HG02840 (cell line): Measurements from ENCODE around the gene MINDY4.

Experiments used
- ATAC-seq: cut with Tn5 transposase; IDR thresholded peaks from one replicate; pipeline ENCODE4 v1.9.1; 2021; ENCODE audit warnings: mild to moderate bottlenecking, moderate library complexity, moderate number of reproducible peaks; ENCODE audit not compliant: unreplicated experiment, low FRiP score

Gene MINDY4

DNA sequence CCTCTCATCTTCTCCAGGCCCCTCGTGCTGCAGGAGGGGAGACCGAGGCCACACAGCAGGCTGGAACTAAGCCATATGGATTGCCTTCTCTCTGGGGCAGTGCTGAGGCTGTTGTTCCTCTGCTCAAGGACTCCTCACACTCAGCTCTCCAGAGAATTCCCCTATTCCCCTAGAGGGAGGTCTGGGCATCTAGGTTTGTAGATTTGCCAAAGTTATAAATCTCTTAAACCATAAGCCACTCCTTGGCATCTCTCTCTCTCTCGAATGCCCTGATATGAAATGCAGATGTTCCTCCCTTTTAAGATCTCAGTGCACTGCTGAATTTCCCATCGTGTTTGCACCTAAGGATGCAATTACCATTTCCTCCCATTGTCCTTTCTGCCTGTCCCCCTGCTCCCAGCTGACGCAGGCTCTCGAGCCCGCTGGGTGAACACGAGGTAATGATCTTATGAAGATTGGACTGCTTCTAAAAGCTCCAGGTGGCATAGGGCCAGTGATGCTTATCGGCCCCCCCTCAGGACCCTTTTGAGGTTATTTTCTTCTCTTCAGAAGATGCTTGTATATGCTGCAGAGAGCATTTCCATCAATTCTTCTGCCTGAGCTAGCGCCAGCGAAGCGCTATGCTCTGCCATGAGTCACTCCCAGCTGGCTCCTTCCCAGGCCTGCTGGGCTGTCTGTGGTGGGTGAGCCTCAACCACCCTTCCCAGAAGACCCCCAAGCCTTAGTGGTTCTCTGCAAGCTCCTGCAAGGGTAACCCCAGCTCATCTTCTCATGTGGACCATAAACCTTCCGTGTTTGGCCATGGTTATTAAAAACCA lies 98.8 kb downstream of the MINDY4 start:
- no peak for ATAC-seq

DNA sequence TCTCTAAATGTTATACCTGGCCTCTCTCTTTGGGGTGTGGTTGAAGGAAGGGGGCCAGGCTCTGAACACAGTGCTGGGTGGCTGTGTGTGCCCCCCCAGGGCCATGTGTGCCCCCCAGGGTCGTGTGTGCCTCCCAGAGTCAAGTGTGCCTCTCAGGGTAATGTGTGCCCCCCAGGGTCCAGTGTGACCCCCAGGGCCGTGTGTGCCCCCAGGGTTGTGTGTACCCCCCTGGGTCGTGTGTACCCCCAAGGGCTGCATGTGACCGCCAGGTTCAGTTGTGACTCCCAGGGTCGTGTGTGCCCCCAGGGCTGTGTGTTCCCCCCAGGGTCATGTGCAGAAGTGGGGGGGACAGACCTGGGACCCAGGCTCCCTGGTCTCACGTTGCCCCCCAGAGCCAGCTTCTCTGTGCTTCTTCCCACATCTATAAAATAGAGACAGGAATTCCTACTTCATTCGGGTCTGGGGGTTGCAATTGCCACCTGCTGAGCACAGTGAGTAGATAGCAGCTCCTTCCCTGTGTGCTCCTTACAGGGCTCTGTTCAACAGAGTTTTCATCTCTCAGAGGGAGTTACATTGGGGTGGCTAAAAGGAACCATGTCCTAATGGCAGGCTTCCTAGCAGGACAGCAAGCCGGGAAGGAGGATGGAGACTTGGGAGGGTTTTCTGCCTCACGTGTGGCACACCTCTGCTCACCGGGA lies 99.8 kb downstream of the MINDY4 start:
- ATAC-seq = no peak

DNA sequence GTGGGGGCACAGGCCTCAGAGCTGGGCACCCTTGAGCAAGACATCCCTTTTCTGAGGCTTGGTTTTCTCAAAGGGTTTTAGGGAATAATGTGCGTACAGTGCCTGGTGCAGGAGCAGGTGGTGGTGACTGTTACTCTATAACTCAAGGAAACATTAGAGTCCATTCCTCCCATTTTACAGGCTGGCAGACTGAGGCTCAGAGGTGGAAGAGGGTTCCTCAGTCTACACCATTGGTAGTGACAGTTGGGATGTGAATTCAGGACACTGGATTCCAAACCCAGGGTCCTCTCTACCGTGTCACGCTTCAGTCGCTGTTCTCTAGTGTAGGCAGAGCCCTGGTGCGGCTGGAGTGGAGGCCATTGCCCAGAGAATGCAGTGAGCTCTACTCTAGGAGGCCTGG lies 100.4 kb downstream of the MINDY4 start:
- ATAC-seq = no peak

DNA sequence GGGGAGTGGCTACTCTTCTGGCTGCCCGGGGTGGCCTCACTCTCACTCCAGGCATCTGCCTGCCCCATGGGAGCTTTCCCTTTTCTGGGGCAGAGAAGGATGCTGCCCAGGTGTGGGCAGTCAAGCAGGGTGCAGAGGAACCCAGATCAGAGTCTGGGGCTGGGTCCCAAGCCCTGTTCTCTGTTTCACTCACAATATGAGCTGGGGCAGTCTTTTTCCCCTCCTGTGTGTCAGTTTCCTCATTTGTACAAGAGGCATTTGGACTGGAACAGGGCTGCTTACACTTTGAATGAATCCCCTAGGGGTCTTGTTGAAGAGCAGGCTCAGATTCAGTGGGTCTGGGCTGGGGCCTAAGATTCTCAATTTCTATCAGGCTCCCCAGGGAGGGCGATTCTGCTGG lies 102.0 kb downstream of the MINDY4 start:
- no peak for ATAC-seq

DNA sequence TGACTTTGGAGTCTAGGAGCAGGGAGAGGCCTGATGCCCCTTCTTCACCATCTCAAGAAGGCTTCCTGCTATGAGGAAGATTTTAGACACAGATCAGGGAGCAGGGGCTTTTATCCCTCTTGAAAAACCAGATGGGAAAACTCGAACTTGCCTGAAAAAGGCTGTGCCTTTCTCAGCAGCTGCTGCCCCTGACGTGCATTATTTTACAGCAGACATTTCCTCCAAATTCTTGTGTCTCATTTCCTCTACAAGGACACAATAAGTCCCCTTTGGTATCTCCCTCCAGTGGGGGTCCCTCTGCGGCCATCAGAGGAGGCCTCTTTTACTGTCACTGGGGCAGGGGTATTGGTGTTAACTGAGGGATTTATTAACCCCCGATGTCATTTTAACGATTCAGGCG lies 102.4 kb downstream of the MINDY4 start:
- no peak for ATAC-seq

DNA sequence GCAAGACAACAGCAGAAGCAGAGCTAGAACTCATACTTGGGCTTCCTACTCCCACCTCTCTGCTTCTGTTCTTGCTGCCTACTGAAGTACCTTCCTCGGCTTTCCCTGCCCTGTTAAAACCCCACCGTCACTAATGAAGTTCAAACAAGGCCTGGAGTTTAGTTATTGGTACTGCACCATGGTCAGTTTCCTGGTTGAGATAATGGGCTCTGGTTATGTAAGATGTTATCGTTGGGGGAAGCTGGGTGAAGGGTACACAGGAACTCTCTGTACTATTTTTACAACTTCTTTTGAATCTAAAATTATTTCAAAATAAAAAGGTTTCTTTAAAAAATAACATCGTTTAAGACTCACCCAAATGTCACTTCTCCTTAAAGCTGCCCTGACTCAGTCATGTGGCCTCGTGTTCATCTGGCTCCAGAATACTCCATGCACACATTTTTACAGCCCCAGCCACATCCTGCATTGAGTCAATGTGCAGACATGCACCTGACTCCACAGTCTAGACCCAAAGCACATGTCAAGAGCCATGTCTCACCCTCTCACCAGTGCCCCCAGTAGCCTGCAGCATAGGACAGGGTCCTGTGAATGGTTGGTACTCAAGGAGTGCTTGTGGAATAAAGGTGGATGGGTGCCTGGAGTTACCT lies 103.6 kb downstream of the MINDY4 start:
- no peak for ATAC-seq

DNA sequence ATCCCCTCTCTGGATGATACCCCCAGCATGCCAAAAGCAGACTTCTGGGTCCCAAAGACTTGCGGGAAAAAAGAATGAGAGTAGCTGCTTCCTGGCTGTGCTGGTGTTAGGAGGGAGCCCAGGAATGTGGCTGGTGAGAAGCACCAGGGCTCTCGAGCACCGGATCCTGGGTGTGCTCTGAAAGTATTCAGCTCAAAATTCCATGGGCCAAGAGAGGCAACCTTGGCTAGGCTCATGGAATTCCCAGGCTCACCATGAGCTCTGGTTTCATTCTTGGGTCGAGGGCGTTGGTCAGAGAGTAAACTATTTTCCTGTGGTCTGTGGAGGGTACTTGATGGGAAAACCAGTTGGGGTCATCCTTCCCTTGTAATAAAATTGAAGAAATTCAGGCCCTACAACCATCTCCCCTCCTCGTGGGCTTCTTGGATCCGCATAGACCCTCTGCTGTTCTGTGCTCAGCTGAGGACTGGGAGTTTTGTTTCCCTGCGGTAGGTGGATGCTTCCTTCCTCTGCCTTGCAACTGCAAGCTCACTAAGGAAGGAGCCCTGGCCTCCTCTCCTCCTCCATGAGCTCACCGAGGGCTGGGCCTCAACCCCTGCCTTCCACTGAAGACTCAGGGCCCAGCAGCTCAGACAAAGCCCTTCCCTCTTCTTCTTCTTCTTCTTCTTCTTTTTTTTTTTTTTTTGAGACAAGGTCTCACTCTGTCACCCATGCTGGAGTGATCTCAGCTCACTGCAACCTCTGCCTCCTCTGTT lies 106.0 kb downstream of the MINDY4 start:
- no peak for ATAC-seq

DNA sequence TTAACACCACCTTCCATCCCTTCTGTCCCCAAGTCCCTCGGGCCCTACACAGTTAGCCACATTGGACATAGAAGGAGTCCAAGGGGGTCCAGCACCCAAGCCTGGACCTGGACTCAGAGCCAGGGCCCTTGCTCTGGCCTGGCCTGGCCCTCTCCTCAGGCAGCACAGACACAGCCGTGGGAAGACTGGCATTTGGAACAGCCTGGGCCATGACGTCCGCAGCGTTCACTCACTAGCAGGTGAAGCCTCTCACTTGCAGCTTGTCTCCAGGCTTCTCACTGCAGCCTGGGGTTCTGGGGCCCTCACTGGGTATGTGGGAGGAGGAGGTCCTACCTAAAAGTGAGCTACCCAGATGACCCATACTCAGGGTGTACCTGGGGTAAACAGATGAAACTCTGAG lies 106.8 kb downstream of the MINDY4 start:
- no peak for ATAC-seq

DNA sequence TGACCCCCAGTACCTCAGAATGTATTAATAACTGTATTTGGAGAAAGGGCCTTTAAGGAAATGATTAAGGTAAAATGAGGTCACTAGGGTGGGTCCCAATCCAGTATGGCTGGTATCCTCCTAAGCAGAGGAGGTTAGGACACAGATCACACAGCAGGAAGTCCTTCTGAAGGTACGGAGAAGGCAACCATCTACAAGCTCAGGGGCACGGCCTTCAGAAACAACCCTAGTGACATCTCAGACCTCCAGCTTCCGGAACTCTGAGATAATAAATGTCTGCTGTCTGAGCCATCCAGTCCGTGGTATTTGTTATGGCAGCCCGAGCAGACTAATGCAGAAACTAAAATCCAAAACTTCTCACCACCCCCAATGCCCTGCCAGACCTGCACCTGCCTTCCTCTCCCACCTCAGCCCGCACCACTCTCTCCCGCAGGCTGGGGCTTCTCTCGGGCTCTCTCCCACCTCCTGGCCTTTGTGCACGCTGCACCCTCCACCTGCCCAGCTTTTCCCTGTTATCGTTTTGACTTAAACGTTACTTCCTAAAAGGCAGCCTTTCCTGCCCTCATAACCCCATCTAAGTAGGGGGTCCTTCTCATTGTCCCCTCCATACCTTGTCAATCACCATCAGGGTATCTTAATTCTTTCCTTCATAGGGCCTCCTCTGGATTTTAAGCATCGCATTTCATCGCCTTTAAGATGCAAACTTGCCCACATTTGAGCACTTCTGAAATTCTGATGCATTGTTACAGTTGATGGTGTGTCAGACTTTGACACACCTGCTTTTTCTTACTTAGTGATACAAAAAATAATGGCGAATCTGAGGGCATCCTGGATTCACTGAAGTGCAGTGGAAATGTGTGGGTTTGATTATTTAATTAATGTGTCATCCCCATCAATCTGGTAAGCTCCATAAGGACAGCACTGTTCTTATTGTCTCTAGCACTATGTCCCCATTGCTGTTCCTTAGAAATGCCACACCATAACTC lies 108.2 kb downstream of the MINDY4 start:
- ATAC-seq = no peak

DNA sequence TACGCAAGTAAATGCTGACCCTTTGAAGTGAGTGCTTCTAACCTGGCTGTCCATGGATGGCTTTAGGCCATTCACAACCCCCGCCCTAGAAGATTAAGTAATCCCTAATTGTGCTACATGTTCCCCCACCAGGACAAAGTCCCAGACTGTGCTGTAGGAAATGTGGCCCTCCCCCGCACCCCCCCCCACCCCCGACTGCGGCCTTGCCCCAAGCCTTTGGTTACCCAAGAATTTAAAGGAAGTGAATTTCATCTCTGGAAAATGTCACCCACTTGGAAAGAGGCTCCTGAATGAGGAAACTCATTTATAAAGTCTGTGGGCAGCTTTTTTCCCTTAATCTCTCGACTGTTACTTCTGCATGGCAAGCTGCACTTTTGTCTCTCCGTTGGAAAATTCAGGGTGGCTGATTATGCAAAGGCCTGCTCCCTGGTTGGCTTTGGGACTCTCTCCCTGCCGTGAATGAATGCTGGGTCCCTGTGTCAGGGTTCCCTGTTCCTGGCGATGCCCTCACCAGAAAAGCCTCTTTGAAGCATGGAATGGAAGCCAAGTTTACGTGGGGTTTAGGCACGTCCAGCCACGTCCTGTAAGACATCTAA lies 109.0 kb downstream of the MINDY4 start:
- no peak for ATAC-seq

DNA sequence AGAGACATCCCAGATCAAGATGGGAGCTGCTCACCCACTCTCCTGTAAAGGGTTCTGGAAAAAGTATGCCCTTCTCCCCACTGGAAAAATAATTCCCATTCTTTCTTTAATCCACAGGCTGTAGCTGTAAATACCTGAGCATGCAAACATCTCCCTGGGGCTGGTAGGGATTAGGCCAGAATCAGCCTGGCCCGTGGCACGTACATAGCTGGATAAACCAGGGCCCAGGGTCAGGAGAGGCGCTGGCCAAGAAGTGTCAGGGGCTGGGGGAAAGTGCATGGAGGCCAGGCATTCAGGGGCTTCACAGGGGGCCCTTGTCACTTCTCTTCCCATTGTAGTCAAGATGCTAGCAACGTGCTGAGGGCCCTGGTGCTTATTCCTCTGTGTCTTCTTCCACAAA lies 109.7 kb downstream of the MINDY4 start:
- no peak for ATAC-seq

DNA sequence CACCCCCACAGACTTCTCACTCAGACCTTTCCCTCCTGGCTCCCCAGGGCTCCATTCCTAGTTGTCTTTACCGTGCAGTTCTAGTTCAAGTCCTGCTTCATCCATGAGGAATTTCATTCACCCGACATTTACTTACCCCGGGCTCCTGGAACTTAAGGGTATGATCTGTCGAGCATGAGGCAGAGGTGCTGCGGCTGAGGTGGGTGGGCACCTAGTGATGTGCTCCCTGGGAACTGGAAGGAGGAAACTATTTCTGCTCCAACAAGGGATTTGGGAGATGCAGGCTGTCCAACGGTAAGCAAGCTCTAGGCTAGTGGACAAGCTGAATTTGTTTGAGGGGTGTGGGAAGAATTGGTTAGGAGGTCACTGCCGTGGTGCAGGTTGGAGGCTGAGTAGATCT lies 110.2 kb downstream of the MINDY4 start:
- ATAC-seq = no peak

DNA sequence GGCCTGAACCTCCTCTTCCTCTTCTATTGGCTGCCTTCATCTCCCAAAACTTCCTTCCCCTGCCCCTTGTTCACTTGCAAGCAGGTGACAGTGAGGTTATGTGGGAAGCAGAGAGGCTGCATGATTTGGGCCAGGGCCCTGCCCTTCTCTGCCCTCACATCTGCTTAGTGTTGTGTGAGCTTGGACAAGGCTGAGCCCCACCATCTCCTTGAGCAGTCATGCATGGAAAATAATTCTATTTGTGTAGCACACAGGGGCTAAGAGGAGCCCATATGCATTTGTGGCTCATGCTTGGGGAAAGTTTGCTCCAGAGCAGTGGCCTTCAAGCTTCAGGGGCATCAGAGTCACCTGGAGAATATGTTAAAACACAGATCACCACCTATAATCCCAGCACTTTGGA lies 113.7 kb downstream of the MINDY4 start:
- no peak for ATAC-seq

DNA sequence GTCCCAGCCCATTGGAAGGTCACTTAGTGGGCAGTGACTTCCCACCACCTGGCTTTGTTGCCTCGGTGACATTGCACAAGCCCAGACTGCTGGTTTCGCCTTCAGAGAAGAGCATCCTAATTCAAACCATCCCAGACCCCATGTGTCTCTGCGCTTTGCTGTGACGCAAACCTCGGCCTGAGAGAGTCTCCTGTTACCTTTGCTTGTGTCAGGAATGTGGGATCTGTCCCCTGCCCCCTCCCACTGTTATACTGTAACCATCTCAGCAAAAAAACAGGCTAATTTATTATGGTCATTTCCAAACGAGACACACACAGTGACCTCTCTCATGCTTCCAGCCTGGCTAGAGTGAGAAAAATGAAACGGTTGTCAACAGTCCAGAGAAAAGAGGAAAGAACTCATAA lies 115.4 kb downstream of the MINDY4 start:
- no peak for ATAC-seq

DNA sequence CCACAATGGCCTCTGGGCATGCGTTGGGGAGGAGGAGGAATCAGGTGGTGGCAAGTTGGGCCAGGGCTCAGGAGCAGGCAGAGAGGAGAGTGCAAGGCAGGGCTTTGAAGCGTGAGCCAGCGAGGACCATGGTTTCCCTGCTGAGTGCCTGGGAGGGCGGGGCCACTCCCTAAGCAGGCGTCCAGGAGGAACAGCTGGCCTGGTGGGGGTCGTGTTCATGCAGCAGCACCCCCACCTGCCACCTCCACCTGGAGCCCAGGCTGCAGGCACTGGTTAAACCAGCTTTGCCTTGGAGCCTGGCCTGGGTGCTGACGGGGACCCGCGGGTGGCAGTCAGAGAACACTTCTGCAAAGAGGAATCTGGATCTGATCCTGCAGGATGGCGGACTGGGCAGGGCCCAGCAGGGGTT lies 116.3 kb downstream of the MINDY4 start:
- ATAC-seq = no peak

DNA sequence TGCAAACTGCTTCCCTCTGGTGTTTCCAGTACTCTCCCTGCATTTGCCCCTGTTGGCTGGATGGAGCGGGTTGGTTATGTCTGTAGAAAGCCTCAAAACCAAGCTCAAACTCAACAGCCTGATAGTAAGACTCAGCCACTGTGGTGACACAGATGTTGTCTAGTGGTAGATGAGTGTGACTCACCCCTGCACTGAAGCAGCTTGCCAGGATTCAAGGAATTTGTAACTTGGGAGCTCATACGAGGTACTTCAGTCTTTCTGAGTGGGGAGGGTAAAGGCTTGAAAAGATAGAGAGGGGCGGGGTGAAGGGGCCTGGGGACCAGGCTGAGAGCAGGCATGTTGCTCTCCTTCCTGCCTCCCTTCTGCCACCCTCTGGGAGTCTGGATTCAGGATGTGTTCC lies 117.5 kb downstream of the MINDY4 start:
- no peak for ATAC-seq

DNA sequence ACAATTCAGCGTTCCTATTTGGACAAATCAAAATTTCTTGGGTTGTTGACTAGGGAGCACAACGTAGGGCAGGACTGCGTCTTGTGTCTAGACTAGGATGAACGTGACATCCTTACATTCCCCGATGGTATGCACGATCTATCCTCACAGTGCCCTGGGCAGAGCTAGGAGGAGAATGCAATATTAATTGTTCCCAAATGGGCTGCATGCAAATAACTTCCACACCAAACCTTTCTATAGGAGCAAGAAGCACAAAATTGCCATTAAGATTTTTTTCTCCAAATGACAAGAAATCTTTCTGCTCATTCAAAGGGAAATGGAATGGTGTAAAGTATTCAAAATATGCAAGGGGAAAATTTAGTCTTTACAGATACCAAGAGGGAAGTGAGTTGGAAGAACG lies 119.0 kb downstream of the MINDY4 start:
- no peak for ATAC-seq

DNA sequence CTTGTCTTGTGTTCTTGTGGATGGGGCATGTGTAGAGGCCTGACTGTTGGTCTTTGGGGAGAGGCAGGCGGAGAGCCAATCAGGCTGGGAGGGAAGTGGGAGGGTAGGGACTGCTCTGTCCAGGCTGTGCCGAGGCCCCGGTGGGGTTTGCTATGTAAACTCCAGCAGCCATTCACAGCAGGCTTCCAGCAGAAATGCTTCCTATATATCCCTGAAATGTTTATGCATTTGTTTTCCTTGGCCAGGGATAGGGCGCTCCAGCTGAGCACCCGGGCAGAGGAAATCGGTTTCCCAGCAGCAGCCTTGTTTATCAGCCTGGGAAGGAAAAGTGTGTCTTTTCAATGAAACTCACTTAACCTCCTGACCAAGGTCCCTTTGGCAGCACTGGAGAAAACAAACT lies 122.1 kb downstream of the MINDY4 start:
- no peak for ATAC-seq

DNA sequence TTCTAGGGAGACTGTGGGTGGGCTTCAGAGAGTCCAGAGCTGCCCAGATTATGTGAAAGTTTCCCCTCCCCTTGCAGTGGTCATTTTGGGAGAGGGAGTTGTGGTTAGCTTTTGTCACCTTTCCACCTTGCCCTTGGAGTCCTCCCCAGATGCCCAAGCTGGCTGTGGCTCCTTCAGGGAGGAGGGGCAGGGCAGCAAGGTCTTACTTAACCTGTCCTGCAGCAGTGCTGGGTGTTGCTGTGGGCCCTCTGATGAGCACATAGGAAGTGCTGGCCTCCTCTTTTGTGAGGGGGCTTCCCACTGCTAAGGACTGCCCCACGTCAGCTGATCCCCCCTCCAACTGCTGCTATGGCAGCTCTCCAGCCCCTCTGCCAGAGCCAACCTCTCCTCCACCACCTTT lies 122.8 kb downstream of the MINDY4 start:
- no peak for ATAC-seq
